SIG-M5 treated with dmso at 0.1 percent for 504 hours (cell line): ENCODE measurements around the gene ACSM6.

Source experiments
- DNase-seq: peaks from one replicate; lab custom pipeline; 2025; ENCODE audit not compliant: unreplicated experiment; lab: John Stamatoyannopoulos, UW

The ACSM6 gene

GRCh38 chr10:95243318-95243617, 49.2 kb downstream of the ACSM6 start:
- no peak for DNase-seq

GRCh38 chr10:95244152-95244551, 50.1 kb downstream of the ACSM6 start:
- no peak for DNase-seq

DNA sequence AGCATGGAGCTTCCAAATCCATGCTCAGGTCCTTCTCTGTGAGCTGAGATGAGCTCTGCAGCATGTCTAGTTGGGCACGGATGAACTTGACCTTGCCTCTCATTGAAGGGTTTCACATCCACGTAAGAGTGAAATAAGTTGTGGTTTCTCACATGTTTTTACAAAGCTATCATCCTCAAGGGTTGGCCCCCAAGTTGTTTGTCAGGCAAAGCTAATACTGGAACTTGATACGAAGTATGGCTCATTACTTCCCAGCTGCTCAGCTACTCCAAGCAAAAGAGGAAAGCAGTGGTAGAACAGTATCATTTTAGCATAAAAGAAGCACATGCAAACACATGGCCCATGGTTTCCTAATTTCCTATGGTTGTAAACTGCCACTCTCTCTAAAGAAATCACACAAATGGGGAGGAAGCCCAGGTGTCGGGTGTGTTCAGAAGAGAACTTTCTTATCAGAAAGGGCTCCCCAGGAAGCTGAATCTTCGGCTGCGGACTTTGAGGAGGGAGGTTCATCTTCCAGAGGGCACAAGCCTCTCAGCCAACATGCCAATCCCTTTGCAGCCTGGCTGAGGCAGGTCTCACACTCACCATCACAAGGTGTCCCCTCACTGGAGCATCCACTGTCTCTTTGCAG, 51.5 kb downstream of the ACSM6 start:
- no peak for DNase-seq

- peak; percentile 30 for DNase-seq
Measured at GRCh38 chr10:95246582-95247051, 52.6 kb downstream of the ACSM6 start.

DNA sequence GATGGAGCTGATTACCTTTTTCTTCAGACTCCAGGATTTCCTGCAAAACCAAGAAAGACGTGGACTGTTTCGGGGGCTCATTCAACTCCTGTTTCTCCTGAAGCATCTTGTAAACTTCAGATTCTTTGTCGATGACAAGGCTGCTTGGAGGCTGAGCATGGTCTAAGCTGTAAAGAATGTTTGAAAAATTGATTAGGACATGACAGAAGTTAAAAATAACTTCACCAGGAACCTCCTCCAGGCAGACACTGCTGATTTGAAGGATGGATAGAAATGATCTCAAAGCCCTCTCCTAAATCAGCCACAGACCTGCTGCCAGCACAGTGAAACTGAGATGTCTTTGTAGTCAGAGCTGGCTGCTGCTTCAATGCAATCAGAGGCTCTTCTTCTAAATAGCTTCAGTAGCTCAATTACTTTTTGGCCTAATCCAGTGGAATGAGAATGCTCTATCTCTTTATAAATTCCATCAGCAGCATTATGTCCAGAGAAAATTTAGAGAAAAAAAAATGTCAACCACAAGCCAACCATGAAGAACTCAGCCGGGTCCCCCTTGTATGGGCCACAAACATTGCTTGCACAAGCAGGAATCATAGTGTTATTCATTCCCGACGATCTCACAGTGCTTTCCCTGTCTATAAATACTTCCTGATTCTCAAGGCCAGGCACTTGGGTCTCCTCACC, 53.3 kb downstream of the ACSM6 start:
- no peak for DNase-seq

DNA sequence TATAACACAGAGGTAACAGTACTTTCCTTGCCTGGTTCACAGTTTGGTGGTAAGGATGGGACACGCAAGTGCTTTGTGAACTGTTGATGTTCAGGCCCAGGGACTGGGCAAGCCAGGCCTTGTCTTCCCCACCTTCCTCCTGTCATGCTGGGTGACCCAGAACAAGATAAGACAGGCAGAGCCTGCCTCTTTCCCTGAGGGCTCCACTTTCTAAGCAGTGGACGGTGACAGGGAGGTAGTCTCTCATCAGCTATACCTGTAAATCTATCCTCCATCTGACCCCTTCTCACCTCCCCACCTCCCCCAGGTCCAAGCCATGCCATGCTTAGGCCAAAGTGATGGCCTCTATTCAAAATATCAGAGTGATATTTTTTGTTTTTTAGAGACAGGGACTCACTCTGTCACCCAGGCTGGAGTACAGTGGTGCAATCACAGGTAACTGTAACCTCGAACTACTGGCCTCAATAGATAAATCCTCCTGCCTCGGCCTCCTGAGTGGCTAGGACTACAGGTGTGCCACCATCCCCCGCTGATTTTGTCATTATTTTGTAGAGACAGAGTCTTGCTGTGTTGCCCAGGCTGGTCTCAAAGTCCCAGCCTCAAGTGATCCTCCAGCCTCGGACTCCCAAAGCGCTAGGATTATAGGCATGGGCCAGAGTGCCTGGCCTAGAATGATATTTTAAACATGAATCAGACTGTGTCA, 54.0 kb downstream of the ACSM6 start:
- DNase-seq: no peak

DNA sequence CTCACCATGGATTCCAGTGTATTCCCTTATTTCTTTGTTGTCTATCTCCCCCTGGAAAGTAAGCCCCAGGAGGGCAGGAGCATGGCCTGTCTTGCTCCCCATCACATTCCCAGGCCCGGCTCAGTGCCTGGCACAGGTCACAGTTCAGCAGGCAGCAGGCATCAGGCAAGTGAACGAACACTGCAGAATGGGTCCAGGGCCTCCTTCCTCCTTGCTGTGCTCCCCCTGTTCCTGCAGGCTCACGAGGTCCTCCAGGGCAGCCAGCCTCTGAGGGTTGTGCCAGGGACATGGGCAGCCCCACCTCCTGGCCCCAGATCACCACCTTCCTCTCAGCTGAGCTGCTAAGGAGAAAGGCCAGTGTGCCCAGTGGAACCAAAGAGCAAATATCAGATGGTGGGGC, 55.0 kb downstream of the ACSM6 start:
- no peak for DNase-seq

- DNase-seq: no peak
Measured at GRCh38 chr10:95249467-95249866, 55.4 kb downstream of the ACSM6 start.

- DNase-seq: no peak
Measured at GRCh38 chr10:95250856-95251255, 56.8 kb downstream of the ACSM6 start.

DNA sequence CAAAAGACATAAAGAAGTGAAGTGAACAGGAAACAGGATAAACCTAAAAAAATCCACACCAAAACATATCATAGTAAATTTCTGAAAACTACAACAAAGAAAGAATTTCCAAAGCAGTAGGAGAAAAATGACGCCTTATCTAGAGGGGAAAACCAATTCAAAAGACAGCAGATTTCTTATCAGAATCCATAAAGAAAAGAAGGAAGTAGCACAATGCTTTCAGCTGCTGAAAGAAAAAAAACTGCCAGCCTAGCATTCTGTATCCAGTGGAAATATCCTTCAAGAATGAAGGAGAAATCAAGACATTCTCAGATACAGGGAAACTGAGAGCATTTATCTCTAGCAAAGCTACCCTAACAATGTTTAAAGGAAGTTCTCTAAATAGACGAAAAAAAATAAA, 59.0 kb downstream of the ACSM6 start:
- no peak for DNase-seq

GRCh38 chr10:95253686-95254085, 59.6 kb downstream of the ACSM6 start:
- DNase-seq: no peak

DNA sequence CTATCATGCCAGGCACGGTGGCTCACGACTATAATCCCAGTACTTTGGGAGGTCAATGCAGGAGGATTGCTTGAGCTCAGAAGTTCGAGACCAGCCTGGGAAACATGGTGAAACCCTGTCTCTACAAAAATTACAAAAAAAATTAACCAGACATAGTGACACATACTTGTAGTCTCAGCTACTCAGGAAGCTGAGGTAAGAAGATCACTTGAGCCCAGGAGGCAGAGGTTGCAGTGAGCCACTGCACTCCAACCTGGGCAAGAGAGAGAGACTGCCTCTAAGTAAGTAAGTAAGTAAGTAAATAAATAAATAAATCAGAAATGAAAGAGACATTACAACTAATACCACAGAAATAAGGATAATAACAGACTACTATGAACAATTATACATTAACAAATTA, 60.6 kb downstream of the ACSM6 start:
- no peak for DNase-seq

DNA sequence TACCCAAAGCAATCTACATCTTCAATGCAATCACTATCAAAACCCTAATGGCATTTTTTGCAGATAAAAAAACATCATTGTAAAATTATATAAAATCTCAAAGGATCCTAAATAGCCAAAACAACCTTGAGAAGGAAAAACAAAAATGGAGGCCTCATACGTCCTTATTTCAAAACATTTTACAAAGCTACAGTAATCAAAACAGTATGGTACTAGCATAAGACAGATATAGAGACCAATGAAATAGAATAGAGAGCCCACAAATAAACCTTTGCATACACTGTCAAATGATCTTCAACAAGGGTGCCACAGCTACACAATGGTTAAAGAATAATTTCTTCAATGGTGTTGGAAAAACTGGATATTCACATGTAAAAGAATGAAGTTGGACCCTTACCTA, 62.2 kb downstream of the ACSM6 start:
- DNase-seq: no peak

DNA sequence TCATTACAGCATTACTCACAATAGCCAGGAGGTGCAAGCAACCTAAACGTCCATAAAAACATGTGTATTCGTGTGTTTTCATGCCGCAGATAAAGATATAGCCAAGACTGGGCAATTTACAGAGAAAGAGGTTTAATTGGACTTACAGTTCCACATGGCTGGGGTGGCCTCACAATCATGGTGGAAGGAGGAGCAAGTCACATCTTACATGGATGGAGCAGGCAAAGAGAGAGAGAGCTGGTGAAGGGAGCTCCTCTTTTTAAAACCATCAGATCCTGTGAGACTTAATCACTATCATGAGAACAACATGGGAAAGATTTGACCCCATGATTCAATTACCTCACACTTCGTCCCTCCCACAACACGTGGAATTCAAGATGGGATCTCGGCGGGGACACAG, 63.8 kb downstream of the ACSM6 start:
- no peak for DNase-seq

DNA sequence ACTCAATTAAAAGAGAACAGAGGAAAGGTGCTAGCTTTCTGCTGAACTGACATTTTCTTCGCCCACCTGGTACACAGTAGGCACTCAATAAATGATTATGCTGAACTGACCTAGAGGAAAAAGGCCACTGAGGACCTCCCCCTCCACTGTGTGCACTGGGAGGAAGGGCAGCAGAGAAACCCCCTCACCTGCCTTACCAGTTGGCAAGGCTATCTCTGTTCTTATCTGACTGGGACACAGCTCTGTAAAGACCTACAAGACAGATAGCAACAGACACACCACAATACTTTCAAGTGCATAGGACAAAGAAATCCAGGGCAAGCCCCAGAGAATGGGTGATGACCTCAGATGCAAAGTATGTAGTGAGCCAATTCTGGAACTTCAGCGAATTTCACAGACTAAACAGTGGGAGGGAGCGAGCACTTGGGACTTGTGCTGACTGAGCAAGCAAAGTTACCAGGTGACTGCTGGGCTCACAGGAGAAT, 66.4 kb downstream of the ACSM6 start:
- no peak for DNase-seq

GRCh38 chr10:95260909-95261552, 67.0 kb downstream of the ACSM6 start:
- DNase-seq: no peak

DNA sequence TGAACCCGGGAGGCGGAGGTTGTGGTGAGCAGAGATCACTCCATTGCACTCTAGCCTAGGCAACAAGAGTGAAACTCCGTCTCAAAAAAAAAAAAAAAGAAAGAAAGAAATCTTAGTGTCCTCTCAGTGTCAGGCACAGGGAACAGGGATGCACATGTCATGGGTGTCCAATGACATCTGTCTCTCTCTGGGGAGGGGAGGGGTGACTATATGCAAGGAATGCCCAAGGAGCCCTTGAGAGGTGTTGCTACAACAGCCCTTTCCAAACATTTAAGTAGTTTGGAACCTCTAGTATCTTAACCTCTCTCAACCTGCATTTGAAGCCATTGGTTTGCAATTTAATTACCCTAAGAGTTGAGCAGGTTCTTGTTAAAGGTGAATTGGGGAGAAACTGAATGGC, 67.9 kb downstream of the ACSM6 start:
- DNase-seq: no peak

DNA sequence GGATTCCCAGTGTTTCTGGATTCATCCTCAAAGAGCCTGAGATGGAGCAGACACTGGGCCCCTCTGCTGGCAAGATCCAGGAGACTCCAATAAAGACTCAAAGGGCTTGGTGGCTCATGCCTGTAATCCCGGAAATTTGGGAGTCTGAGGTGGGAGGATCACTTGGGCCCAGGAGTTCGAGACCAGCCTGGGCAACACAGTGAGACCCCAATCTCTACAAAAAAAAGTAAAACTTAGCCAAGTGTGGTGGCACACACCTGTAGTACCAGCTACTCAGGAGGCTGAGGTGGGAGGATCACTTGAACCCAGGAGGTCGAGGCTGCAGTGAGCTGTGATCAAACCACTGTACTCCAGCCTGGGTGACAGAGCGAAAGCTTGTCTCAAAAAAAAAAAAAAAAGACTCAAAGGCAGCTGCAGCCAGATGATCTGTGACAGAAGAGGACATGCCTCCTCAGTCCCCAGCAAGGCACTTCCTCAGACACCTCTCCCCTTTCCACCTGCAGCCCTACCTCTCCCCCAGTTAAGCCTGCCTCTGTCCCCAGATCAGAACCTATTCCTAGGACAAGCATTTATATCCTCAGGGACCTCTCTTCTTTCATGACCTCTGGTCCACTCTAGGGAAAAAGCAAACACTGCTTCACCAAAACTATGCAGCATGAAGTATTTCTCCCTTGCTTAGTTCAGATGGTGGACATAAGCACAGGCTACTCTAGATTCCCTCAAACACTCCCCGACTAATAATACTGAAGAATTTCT, 68.9 kb downstream of the ACSM6 start:
- DNase-seq: no peak

- DNase-seq: no peak
Measured at GRCh38 chr10:95263864-95264226, 69.8 kb downstream of the ACSM6 start.

- DNase-seq: no peak
Measured at GRCh38 chr10:95264227-95265051, 70.4 kb downstream of the ACSM6 start.
